EH (cell line): ENCODE results near the gene C1QTNF6.

Experiments
- DNase-seq: peaks from one replicate; pipeline ENCODE4 v3.0.0-alpha.2; 2015; ENCODE audit warnings: low read depth

C1QTNF6 gene

DNA sequence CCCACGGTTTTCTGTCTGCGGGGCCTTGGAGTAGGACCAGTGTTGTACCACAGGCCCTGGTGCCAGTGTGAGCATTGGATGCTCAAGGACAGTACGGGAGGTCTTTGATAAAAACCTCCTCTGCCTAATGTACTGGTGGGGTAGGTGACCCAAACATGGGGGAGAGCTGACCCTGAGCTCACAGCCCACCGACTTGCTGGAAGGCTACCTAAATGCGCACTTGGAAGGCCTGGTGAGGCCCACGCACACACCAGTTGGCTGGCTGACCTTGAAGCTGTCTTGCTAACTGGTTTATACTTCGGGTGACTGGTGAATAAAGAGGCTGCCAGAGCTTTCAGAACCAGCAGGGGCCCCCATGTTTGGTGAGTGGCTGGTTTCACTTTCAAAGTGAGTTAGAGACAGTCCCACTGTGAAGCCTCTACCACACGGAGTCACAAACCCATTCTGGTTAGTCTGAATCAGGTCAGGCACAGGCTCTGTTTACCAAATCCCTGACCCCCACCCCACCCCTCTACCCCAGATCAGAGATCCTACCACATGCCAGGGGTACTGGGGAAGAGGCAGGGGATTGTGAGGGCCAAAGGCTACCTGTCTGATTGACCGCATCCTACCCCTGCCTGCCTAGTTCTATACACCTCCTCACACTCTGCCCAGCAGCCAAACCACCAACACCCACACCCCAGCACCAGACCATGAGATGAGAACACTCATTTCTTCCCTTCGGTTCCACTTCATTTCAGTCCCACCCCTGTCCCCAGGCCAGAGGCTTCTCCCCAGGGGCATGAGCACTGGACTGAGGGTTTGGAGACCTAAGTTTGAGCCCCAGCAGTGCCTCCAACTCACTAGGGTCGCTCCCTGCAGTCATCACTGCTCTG, 25.6 kb downstream of the C1QTNF6 start:
- no peak for DNase-seq

DNA sequence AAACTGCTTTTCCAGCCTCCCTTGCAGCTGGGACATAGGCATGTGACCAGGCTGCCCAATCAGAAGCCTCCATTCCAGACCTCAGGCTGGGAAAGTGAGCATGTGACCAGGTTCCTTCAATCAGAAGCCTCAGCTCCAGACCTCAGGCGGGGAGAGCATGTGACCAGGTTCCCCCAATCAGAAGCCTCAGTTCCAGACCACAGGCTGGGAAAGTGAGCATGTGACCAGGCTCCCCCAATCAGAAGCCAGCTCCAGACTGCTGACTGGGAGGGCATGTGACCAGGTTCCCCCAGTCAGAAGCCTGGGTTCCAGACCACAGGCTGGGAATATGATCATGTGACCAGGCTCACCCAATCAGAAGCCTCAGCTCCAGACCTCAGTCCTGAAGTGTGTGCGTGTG, 26.6 kb downstream of the C1QTNF6 start:
- DNase-seq, result no peak

DNA sequence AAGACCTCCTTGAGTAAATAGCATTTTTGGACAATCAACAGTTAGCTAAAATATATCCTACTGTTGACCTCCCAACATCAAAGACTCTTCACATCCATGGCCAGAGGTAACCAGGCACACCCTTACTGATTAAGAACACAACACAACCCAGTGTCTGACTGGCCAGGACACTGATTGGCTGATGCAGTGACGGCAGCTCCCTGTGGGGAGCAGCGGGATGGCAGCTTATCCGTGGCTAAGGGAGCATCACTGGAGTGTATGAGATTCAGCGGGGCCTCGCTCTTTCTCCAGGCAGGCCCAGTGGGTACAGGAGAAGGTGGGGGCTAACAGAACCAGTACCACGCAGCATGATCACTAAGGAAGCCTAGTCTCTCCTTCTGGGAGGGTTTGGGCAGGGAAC, 28.0 kb downstream of the C1QTNF6 start:
- no peak for DNase-seq

DNA sequence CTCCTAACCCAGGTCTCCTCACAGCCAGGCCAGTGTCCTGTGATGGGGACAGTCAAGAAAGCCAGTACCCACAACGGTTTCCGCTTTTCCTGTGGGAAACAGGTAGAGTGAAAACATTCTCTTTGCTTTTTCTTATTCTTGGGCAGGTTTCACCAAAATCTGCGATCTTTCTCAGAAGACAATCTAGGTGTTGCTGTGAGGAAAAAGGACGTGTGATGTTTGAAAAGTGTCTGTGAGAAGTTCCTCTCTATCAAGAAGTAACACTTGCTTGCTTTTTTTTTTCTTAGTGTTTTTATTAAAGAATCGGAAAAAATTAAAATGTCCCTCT, 29.1 kb downstream of the C1QTNF6 start:
- DNase-seq, result no peak

DNA sequence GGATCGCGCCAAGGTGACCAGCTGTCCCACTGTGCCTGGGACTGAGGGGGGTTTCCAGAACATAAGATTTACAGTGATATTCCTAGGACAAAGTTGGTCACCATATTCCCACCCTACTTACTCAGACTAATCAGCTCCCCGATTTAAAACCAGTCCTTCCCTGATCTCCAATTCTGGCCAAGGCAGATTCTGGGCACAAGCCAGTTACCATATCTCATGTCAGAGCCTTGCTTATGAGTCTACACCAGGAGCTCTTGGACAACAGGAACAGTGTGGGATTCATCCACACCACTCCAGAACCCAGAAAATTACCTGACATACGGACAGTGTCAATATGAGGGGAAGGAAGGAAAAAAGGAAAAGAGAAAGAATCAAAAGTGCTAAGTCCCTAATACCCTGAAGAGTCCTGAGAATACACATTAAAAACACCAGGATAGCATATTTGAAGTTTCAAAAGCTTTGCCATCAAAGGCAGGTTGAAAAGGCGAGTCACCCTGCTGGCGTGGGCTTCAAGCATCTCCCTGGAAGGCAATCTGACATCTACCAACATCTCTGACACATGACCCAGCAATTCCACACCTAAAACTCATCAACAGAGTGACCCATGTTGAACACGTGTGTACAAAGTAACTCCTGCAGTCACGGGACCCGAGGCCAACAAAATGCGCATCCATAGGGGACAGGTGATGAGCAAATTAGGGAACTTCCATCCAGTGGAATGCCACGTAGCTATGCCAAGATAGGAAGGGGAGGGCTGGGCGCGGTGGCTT, 30.3 kb downstream of the C1QTNF6 start:
- DNase-seq, result no peak

DNA sequence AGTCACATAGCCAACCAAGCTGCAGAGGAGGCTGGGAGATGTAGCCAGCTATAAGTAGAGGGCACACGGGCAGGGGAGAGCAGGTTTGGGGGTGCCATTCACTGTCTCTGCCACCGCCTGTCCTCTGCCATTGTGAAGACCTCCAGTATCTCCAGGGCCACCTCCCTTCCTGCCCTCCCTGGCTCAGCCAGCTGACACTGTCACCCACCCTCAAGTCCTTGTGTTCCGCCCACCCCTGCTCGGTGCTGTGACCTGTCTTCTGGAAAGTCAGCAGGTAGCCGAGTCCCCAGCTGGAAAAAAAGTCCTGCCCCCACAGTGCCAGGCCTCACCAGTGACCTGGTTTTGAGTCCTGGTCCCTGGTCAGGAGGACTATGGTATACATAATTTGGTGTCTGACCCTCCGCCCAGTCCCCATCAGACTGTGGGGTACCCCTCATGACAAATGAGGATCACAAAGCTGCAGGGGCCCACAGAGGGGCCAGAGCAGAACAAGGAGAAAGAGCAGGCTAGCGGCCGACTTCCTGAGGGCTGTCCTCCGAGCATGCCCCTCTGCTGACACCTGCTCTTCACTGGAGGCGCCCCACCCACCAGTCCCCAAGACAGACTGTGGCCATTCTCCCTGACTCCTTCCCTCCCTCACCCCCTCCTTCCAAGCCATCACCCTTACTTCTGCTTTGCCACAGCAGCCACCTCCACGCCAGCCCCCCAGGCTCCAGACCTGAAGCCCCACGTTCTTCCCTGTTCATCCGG, 31.2 kb downstream of the C1QTNF6 start:
- no peak for DNase-seq

DNA sequence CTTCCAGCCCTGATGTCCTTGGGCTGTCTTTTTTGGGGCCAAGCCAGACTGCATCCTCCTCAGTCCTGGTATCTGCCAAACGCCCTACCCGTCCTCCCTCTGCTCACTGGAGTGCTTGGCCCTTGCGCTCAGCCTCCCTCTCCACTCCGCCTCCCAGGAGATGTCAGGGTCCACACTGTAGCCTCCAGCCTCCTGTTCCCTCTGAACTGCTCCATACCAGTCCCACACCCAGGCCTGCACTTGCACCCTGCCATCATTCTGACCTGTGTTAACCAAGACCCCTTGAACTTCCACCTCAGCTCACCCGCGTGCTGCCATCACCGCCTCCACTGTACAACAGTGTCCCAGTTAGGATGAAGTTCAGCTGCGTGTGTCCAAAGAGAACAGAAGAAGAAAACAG, 32.1 kb downstream of the C1QTNF6 start:
- no peak for DNase-seq

DNA sequence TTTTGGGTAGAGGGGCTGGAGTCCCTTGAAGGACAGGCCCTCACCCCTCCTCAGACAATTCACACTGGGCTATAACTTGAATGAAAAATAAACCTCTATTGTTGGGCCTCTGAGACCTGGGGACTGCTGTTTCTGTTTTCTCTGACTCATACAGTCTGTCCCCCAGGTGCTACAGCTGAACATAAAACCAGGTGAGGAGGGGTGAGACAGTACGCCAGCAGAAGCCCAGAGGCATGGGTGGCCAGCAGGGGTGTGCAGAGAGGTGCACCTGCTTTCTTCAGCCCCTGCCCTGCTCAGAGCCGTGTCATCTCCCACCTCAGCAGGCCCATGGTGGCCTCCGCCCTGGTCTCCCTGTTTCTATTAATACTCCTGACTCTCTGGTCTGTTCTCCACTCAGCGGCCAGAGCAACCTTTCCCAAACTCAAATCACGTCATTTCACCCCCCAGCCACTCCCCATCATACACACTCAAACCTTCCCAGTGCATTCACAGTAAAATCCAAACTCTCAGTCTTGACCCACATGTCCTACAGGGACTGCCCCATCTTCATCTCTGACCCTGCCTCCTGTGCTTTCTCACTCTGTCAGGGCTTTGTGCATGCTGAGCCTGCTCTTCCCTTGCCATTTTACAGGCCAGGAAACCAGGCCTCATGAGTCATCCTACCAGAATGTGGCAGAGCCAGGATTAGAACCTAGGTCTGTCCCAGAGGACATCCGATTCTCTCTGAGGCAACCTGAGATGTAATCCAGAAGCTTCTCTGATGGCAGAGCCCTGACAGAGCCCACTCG, 32.9 kb downstream of the C1QTNF6 start:
- DNase-seq, result no peak

DNA sequence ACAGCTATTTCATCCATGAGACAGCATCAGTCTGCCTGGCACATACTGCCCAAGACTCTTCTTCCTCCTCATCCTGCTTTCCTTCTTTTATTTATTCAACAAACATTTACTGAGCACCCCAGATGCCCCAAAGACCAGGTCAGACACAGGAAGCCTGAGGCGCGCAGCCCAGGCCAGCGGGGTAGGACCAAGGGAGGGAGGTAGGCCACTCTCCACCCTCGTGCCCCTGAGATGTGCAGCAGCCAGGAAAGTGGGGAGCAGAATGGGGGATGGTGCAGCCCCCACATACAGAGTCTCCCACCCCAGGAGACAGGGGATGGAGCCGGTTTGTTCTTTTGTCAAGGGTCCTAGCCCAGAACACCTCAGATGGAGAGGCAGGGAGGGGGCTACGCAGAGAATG, 34.1 kb downstream of the C1QTNF6 start:
- DNase-seq, result no peak

DNA sequence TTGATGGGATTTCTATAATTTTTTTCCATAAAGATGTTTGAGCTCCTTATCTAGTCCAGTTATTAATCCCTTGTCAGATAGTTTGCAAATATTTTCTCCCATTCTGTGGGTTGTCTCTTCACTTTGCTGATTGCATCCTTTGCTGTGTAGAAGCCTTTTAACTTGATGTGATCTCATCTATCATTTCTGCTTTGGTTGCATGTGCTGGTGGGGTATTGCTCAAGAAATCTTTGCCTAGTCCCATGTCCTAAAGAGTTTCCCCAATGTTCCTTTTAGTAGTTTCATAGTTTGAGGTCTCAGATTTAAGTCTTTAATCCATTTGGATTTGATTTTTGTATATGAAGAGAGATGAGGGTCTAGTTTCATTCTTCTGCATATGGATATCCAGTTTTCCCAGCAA, 36.6 kb downstream of the C1QTNF6 start:
- no peak for DNase-seq

DNA sequence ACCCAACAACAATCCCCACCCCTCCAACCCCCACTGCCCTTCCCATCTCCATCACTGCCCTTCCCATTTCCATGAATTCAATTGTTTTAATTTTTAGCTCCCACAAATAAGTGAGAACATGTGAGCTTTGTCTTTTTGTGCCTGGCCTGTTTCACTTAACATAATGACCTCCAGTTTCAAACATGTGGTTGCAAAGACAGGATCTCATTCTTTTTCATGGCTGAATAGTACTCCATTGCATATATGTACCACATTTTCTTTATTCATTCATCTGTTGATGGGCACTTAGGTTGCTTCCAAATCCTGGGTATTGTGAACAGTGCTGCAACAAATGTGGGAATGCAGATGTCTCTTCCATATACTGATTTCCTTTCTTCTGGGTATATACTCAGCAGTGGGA, 37.3 kb downstream of the C1QTNF6 start:
- DNase-seq, result no peak

DNA sequence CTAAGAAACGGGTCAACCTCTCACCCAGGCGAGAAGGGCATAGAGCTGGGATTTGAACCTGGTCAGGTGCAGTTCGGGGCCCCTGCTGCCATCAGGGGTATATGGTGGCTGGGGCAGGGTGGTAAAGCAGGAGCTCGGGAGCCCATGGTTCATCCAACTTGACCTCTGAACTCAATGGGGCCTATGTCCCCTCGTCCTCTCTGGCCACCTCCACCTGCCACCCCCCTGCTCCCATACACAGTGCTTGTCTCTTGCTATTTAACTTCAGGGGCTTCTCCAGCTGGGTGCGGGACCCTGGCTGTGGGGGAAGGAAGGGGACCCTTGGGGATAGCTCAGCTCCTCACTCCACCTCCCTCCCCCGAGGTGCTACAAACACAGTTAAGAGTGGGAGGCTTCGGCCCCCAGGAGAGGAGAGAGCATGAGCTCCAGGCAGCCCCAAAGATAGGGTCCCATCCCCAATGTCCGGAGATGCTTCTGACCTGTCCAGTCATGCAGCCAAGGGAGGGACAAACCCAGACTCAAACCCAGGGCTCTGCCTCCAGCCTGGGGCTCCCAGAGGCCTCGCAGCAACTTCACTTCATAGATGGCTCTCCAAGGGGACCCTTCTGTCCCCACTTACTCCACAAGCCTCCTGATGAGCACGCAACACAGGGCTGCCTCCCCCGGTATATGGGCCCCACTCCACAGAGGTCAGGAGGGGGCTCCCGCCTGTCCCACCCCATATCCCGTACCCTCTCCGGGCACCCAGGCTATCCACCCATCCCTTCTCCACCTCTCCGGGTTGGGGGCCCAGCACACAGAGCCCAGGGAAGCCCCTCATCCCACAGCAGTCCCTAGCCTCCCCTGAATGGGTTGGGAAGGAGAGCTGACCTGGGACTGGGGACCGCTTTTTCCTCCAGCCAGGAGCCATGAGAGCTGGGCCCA, 39.0 kb downstream of the C1QTNF6 start:
- DNase-seq, result no peak

DNA sequence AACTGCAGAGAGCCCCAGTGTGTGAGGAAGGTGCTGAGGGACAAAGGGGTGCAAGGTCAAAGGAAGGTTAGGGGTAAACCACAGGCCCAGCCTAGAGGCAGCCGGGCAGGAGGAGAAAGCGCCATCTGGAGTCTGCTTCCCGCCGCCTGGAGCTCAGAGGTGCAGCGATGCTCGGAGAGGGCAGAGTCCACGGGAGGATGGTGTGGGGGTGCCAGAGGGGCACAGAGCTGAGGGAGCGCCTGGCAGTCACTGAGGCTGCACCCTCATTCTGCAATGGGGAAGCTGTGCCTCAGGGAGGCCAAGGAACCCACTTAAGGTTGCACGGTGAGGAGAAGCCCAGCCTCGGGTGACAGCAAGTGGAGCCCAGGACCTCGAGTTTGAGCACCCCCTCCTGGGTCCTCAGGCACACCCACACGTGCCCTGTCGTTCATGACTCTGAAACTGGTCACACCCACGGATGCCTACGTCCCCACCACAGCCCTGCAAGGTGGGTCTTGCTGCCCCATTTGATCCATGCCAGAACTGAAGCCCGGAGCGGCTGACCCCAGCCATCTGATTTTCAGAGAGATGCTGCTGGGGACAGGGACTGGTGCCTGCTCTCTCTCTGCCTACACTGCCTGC, 39.9 kb downstream of the C1QTNF6 start:
- no peak for DNase-seq

DNA sequence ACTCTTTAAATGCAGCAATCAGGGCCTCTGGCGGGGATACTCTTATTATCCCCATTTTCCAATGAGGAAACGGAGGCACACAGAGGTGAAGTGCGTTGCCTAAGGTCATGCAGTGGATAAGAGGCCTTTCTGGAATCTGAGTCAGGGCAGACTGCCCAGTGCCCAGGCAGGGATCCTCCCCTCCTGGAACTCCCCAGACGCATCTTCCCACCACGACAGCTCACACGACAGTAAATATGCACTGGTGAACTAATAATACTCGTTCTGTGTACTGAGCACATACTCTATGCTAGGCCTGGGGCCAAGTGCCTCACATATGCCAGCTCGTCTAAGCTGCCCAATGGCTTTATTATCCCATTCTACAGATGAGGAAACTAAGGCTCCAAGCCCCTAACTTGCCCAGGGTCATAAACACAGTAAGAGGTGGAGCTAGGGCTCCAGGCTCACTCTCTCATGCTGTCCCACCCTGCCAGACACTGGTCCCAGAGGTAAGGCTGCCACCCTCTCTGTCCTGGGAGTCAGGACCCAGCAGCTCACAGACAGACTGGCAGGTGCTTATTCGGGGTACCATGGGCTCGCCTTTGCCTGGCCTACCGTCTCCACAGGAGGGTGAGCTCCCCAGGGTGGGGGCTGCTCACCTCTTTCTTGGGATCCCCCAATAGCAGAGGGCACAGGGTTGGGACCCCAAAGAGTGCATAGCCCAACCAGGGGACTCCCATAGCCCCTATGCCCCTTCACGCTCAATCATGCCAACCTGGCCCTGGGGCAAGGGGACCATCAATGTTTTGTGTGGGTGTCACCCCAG, 40.7 kb downstream of the C1QTNF6 start:
- no peak for DNase-seq

DNA sequence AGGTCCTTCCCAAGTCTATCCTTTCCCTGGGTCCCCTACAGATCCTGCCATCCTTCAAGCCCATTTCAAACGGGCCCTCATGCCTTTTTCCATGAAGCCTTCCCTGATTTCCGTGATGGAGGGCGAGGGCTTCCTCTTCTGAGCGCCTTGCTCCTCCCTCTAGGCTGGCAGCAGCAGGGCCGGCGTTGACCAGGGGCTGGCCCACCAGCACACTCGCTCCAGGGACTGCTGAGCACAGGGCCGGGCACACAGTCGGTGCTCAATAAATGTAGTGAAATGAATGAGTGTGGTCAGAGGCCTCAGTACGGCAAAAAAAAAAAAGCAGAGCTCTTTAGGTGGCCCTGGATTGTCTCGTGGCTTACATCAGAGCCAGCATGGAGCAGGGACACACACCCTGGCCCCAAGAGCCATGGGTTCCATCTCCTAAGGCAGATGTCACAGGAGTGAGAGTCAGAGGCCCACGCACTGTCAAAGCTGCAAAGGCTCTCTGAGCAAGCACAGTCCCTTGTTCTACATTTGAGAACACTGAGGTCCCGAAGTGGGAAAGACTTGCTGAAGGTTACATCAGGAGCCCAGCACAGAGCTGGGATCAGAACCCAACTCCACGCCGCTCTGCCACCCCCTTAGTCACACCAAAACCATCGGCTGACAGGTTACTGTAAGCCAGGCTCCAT, 41.4 kb downstream of the C1QTNF6 start:
- DNase-seq, result no peak

DNA sequence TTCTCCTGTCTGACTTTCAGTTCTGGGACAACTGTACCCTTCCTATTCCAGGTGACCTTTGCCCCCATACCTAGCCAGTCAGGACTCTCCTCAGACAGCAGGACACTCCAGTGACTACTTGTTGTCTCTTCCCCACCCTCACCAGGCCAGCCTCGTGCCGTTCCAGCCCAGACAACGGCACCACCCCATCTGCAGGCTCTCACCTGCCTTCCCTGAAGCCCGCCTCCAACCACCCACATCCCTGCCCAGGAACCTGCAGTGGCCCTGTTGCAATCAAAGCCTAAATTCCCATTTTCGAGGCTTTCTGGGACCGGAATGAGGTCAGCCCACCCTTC, 42.0 kb downstream of the C1QTNF6 start:
- no peak for DNase-seq

DNA sequence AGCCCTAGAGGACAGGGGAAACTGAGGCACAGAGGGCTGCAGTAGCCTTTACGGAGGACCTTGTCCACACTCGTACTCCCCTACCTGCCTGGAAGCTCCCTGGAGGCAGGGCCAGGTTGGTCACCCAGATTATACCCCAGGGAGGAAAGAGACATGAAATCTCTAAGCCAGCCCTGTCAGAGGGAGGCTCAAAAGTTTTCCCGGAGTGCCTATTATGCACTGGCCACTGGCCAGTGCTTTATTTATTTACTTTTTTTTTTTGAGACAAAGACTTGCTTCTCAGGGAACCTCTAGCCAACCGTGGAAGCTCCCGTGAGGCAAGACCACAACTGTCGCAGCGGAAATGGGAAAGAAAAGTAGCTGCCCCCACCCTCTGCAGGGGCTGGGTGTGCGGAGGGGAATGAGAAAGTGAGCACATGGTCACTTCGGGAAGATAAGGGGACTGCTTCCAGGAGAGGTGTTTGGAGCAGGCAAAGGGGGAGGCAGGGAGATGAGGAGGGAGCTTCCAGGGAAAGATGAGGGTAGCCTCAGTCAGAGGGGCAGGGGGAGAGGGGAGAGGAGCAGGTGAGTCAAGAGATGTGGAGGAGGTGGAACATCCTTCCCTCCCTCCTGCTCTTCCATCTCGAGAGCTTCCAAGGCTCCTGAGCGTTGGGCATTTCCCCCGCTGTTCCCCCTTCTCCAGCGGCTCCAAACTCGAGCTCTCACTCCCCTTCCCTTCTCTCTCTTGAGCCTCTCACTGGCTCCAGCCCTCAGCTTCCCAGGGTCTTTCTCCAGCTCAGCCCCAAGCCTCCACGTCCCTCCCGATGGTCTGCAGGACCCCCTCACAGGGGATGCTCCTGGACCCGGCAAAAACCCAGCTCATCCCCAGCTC, 42.6 kb downstream of the C1QTNF6 start:
- peak; percentile 38 for DNase-seq

DNA sequence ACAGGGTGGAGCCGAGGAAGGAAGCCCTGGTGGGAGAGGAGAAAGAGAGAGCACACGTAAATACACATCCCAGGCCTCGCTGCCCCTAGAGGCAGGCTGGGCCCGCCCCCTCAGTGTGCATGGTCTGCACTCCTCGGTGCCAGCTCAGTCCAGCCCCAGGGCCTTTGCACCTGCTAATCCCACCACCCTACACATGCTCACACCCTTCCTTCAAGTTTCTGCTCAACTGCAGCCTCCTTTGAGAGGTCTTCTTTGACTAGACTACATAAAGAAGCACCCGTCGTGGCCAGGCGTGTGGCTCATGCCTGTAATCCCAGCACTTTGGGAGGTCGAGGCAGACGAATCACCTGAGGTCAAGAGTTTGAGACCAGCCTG, 43.9 kb downstream of the C1QTNF6 start:
- no peak for DNase-seq
